GM23248 (cell line): ENCODE results near the gene LMF2. TPM values are rescaled to one million over a fixed set of nuclear protein-coding genes. Genes with fewer than 3 reads are reported as not detected.
A peak's percentile ranks its signal among the peaks of the same experiment; 100 is the strongest.

ENCODE experiments used
- DNase-seq: peaks from one replicate; pipeline ENCODE4 v3.0.0-alpha.2; 2015
- H2AFZ ChIP-seq: fragments of 200-600 bp; sonication (generic); 2 replicates; pipeline ENCODE4 v1.6.1; 2016; ENCODE audit warnings: antibody characterized with exemption
- H3F3A ChIP-seq: fragments of 200-600 bp; sonication (generic); 2 replicates; pipeline ENCODE4 v1.6.1; 2016; ENCODE audit warnings: mild to moderate bottlenecking, antibody characterized with exemption, mixed run types; ENCODE audit not compliant: insufficient read depth
- H3K27ac ChIP-seq: fragments of 200-600 bp; sonication (generic); 2 replicates; pipeline ENCODE4 v1.5.1; 2016; ENCODE audit warnings: mild to moderate bottlenecking
- H3K27me3 ChIP-seq: fragments of 200-600 bp; sonication (generic); replicated peaks from 2 replicates; pipeline ENCODE4 v1.6.1; 2016; ENCODE audit warnings: mild to moderate bottlenecking; ENCODE audit not compliant: insufficient read depth
- H3K36me3 ChIP-seq: fragments of 200-600 bp; sonication (generic); 2 replicates; pipeline ENCODE4 v1.6.1; 2016; ENCODE audit warnings: low read depth, mild to moderate bottlenecking
- H3K4me1 ChIP-seq: fragments of 200-600 bp; sonication (generic); 2 replicates; pipeline ENCODE4 v1.6.1; 2016; ENCODE audit warnings: mild to moderate bottlenecking; ENCODE audit not compliant: insufficient read depth
- H3K4me2 ChIP-seq: fragments of 200-600 bp; sonication (generic); one replicate; pipeline ENCODE4 v1.6.1; 2016; ENCODE audit warnings: mild to moderate bottlenecking; ENCODE audit not compliant: unreplicated experiment
- H3K4me3 ChIP-seq: fragments of 200-600 bp; sonication (generic); 2 replicates; pipeline ENCODE4 v1.5.1; 2016; ENCODE audit warnings: mild to moderate bottlenecking
- H3K79me2 ChIP-seq: fragments of 200-600 bp; sonication (generic); 2 replicates; pipeline ENCODE4 v1.6.1; 2016; ENCODE audit warnings: mild to moderate bottlenecking; ENCODE audit not compliant: insufficient read depth
- H3K9ac ChIP-seq: fragments of 200-600 bp; sonication (generic); 2 replicates; pipeline ENCODE4 v1.6.1; 2016; ENCODE audit warnings: mild to moderate bottlenecking
- H3K9me2 ChIP-seq: fragments of 200-600 bp; sonication (generic); 2 replicates; pipeline ENCODE4 v1.6.1; 2016; ENCODE audit warnings: mixed run types, mild to moderate bottlenecking, moderate library complexity; ENCODE audit not compliant: insufficient read depth
- H3K9me3 ChIP-seq: fragments of 200-600 bp; sonication (generic); one replicate; pipeline ENCODE4 v1.6.1; 2017; ENCODE audit warnings: low read depth
- H4K20me1 ChIP-seq: fragments of 200-600 bp; sonication (generic); 2 replicates; pipeline ENCODE4 v1.6.0; 2016; ENCODE audit not compliant: insufficient read depth
- EZH2 ChIP-seq: fragments of 200-600 bp; sonication (generic); IDR thresholded peaks from 2 replicates; pipeline ENCODE4 v1.6.1; 2018; ENCODE audit warnings: antibody characterized with exemption, mild to moderate bottlenecking; ENCODE audit not compliant: insufficient read depth, poor library complexity, severe bottlenecking
- EZH2phosphoT487 ChIP-seq: fragments of 200-600 bp; sonication (generic); IDR thresholded peaks from 2 replicates; pipeline ENCODE4 v1.6.1; 2018; ENCODE audit warnings: antibody characterized with exemption, moderate library complexity, mild to moderate bottlenecking, low read depth; ENCODE audit not compliant: insufficient read depth
- WGBS, 2 experiments: methylation state at CpG; one replicate each; pipeline ENCODE4 v1.1.6; 2015 to 2017; ENCODE audit warnings: low lambda C conversion rate in 2 of 2, low coverage in 1 of 2; ENCODE audit errors: missing lambda C conversion rate in 2 of 2; 5-methylcytosine and 5-hydroxymethylcytosine counted together
- in situ Hi-C: fragments of 300-500 bp; cut with MboI; formaldehyde crosslinking; loops from 2 replicates; pipeline ENCODE4 v1.15.0; 2020
- polyA plus RNA-seq: library from polyadenylated mRNA; unstranded; fragments of >200 nt; fragmentation: Nextera tagmentation; extraction: Ambion mirVana; gene quantifications from 2 replicates; pipeline ENCODE4 v1.2.1, GENCODE V29; 2016
- total RNA-seq: library from RNA; depleted of rRNA; stranded (reverse); fragments of >200 nt; shearing (Covaris generic); gene quantifications from 2 replicates; pipeline ENCODE4 v1.2.3, GENCODE V29; 2014

The LMF2 gene
- total and polyA plus RNA-seq, 2 experiments from 2014 or later, result 95.0 to 101 TPM

GRCh38 chr22:50516068-50516467, 8.6 kb upstream of the LMF2 start:
- no peaks in the 10 kb centered on the region for H3K27me3 ChIP-seq
- H3K79me2 ChIP-seq, result peaks cover 56% of the 10 kb centered on the region
- H3K36me3 ChIP-seq, result no peaks in the 10 kb centered on the region

GRCh38 chr22:50513175-50513574, 5.7 kb upstream of the LMF2 start:
- no peaks in the 10 kb centered on the region for H3K9me3 ChIP-seq
- peaks cover 10% of the 10 kb centered on the region; the same call in 1 of the 2 replicates for H3F3A ChIP-seq
- WGBS, 2 experiments, result 89 to 94% methylated on average over 11 to 15 of the region's 15 CpGs
- H3K4me2 ChIP-seq, result no peak overlapping the region
- no peak overlapping the region for H3K4me3 ChIP-seq
- no peak overlapping the region for H3K27ac ChIP-seq
- no peaks in the 10 kb centered on the region for H3K27me3 ChIP-seq
- H3K36me3 ChIP-seq, result no peaks in the 10 kb centered on the region
- H4K20me1 ChIP-seq, result no peaks in the 10 kb centered on the region; the same call in 1 of the 2 replicates
- TF ChIP-seq EZH2phosphoT487 (no peak), EZH2 (no peak)
- peaks cover 10% of the 10 kb centered on the region for H3K4me1 ChIP-seq
- no peak overlapping the region for H2AFZ ChIP-seq
- in situ Hi-C loops, result no loop called here
- no peaks in the 10 kb centered on the region for H3K9me2 ChIP-seq
- no peak for DNase-seq
- H3K9ac ChIP-seq, result no peak overlapping the region
- H3K79me2 ChIP-seq, result peaks cover 84% of the 10 kb centered on the region

More at GRCh38 chr22:50516068-50516467, 8.6 kb upstream of the LMF2 start:
- no peaks in the 10 kb centered on the region; the same call in 1 of the 2 replicates for H4K20me1 ChIP-seq
- H3K9me3 ChIP-seq, result no peaks in the 10 kb centered on the region
- H3F3A ChIP-seq, result no peaks in the 10 kb centered on the region
- no peaks in the 10 kb centered on the region for H3K4me1 ChIP-seq
- no peak overlapping the region for H2AFZ ChIP-seq
- no peak overlapping the region for H3K9ac ChIP-seq
- WGBS, 2 experiments, result 70 to 71% methylated on average over 8 of the region's 8 CpGs
- in situ Hi-C loops, result no loop called here
- no peak overlapping the region for H3K4me3 ChIP-seq
- no peak for DNase-seq
- no peaks in the 10 kb centered on the region for H3K9me2 ChIP-seq
- H3K4me2 ChIP-seq, result no peak overlapping the region
- H3K27ac ChIP-seq, result no peak overlapping the region
- TF ChIP-seq EZH2phosphoT487 (no peak), EZH2 (no peak)

GRCh38 chr22:50508897-50509296, 1.4 kb upstream of the LMF2 start:
- no peaks in the 10 kb centered on the region for H3K9me2 ChIP-seq
- DNase-seq, result no peak
- in situ Hi-C loops, result no loop called here
- WGBS, 2 experiments, result 0 to 8% methylated on average over 3 of the region's 3 CpGs
- peak overlapping the region; percentile 78 for H3K27ac ChIP-seq
- H3K9ac ChIP-seq, result peak overlapping the region; percentile 84
- no peaks in the 10 kb centered on the region for H3K36me3 ChIP-seq
- H4K20me1 ChIP-seq, result no peaks in the 10 kb centered on the region; the same call in 1 of the 2 replicates
- no peak for TF ChIP-seq EZH2
- TF ChIP-seq EZH2phosphoT487, result no peak
- H3K4me3 ChIP-seq, result peak overlapping the region; percentile 87
- H3K4me2 ChIP-seq, result peak overlapping the region; percentile 100
- H3K9me3 ChIP-seq, result no peaks in the 10 kb centered on the region
- no peaks in the 10 kb centered on the region for H3K27me3 ChIP-seq
- peaks cover 10% of the 10 kb centered on the region; the same call in 1 of the 2 replicates for H3F3A ChIP-seq
- H3K79me2 ChIP-seq, result peaks cover 87% of the 10 kb centered on the region
- peak overlapping the region; percentile 75 for H2AFZ ChIP-seq
- peaks cover 10% of the 10 kb centered on the region for H3K4me1 ChIP-seq

- no peaks in the 10 kb centered on the region for H3K27me3 ChIP-seq
- H3K9me3 ChIP-seq, result no peaks in the 10 kb centered on the region
- in situ Hi-C loops, result no loop called here
- 1% methylated on average over 45 to 63 of the region's 76 CpGs for WGBS, 2 experiments
- H3K9ac ChIP-seq, result peak within 1 kb of the TSS; percentile 97
- DNase-seq, result peak; percentile 99
- peak within 1 kb of the TSS; percentile 100 for H3K4me2 ChIP-seq
- H3K36me3 ChIP-seq, result no peaks in the 10 kb centered on the region
- TF ChIP-seq EZH2phosphoT487, result no peak
- H3K27ac ChIP-seq, result peak within 1 kb of the TSS; percentile 78
- peaks cover 10% of the 10 kb centered on the region for H3K4me1 ChIP-seq
- peak within 1 kb of the TSS; percentile 94 for H3K4me3 ChIP-seq
- H3K9me2 ChIP-seq, result no peaks in the 10 kb centered on the region
- H3K79me2 ChIP-seq, result peaks cover 80% of the 10 kb centered on the region
- H2AFZ ChIP-seq, result peak within 1 kb of the TSS; percentile 75
- H3F3A ChIP-seq, result peaks cover 10% of the 10 kb centered on the region; the same call in 1 of the 2 replicates
- H4K20me1 ChIP-seq, result no peaks in the 10 kb centered on the region; the same call in 1 of the 2 replicates
Observed at GRCh38 chr22:50507991-50508884, 736 bp upstream of the LMF2 start, which contains the start of gene NCAPH2. NCAPH2 (plus strand) TSS chr22:50508224; CDS start chr22:50508338, 114 bp downstream.
